Right lobe of liver (tissue), 4 donors: ENCODE results near the gene ESYT2.

Experiments
- POLR2A ChIP-seq: fragments of 450-650 bp; IDR thresholded peaks from one replicate; pipeline ENCODE4 v1.6.1; 2017; ENCODE audit warnings: antibody characterized with exemption, mild to moderate bottlenecking
- TF ChIP-seq, protein P1 (sequence below), 4 donors: fragments of 200-600 bp in 3 of 4; fragments of 450-650 bp in 1 of 4; IDR thresholded peaks; one replicate each; pipeline versions ENCODE4 v1.5.1 to v1.8.0; 2016 to 2022; ENCODE audit warnings: antibody characterized with exemption in 4 of 4, mild to moderate bottlenecking in 2 of 4
- donor health status: DM: no; HTN: no; CAD: no.
- donor health status: DM: no; HTN: no; CAD: no.
- donor health status: DM: no; HTN: yes; CAD: no.

- TF ChIP-seq, protein P1, sequence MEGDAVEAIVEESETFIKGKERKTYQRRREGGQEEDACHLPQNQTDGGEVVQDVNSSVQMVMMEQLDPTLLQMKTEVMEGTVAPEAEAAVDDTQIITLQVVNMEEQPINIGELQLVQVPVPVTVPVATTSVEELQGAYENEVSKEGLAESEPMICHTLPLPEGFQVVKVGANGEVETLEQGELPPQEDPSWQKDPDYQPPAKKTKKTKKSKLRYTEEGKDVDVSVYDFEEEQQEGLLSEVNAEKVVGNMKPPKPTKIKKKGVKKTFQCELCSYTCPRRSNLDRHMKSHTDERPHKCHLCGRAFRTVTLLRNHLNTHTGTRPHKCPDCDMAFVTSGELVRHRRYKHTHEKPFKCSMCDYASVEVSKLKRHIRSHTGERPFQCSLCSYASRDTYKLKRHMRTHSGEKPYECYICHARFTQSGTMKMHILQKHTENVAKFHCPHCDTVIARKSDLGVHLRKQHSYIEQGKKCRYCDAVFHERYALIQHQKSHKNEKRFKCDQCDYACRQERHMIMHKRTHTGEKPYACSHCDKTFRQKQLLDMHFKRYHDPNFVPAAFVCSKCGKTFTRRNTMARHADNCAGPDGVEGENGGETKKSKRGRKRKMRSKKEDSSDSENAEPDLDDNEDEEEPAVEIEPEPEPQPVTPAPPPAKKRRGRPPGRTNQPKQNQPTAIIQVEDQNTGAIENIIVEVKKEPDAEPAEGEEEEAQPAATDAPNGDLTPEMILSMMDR (IDR thresholded peaks at IDR 0.05): no peak
- TF ChIP-seq POLR2A: no peak
Measured at GRCh38 chr7:158858592-158859503, 29.5 kb upstream of the ESYT2 start.
